GM23248 (cell line): Measurements from ENCODE around the gene CPT1C. TPM values are rescaled to one million over a fixed set of nuclear protein-coding genes. Genes with fewer than 3 reads are reported as not detected.

Experiments
- DNase-seq: peaks from one replicate; pipeline ENCODE4 v3.0.0-alpha.2; 2015
- H2AFZ ChIP-seq: fragments of 200-600 bp; sonication (generic); 2 replicates; pipeline ENCODE4 v1.6.1; 2016; ENCODE audit warnings: antibody characterized with exemption
- H3F3A ChIP-seq: fragments of 200-600 bp; sonication (generic); 2 replicates; pipeline ENCODE4 v1.6.1; 2016; ENCODE audit warnings: mild to moderate bottlenecking, antibody characterized with exemption, mixed run types; ENCODE audit not compliant: insufficient read depth
- H3K27ac ChIP-seq: fragments of 200-600 bp; sonication (generic); 2 replicates; pipeline ENCODE4 v1.5.1; 2016; ENCODE audit warnings: mild to moderate bottlenecking
- H3K27me3 ChIP-seq: fragments of 200-600 bp; sonication (generic); replicated peaks from 2 replicates; pipeline ENCODE4 v1.6.1; 2016; ENCODE audit warnings: mild to moderate bottlenecking; ENCODE audit not compliant: insufficient read depth
- H3K36me3 ChIP-seq: fragments of 200-600 bp; sonication (generic); 2 replicates; pipeline ENCODE4 v1.6.1; 2016; ENCODE audit warnings: low read depth, mild to moderate bottlenecking
- H3K4me1 ChIP-seq: fragments of 200-600 bp; sonication (generic); 2 replicates; pipeline ENCODE4 v1.6.1; 2016; ENCODE audit warnings: mild to moderate bottlenecking; ENCODE audit not compliant: insufficient read depth
- H3K4me2 ChIP-seq: fragments of 200-600 bp; sonication (generic); one replicate; pipeline ENCODE4 v1.6.1; 2016; ENCODE audit warnings: mild to moderate bottlenecking; ENCODE audit not compliant: unreplicated experiment
- H3K4me3 ChIP-seq: fragments of 200-600 bp; sonication (generic); 2 replicates; pipeline ENCODE4 v1.5.1; 2016; ENCODE audit warnings: mild to moderate bottlenecking
- H3K79me2 ChIP-seq: fragments of 200-600 bp; sonication (generic); 2 replicates; pipeline ENCODE4 v1.6.1; 2016; ENCODE audit warnings: mild to moderate bottlenecking; ENCODE audit not compliant: insufficient read depth
- H3K9ac ChIP-seq: fragments of 200-600 bp; sonication (generic); 2 replicates; pipeline ENCODE4 v1.6.1; 2016; ENCODE audit warnings: mild to moderate bottlenecking
- H3K9me2 ChIP-seq: fragments of 200-600 bp; sonication (generic); 2 replicates; pipeline ENCODE4 v1.6.1; 2016; ENCODE audit warnings: mixed run types, mild to moderate bottlenecking, moderate library complexity; ENCODE audit not compliant: insufficient read depth
- H3K9me3 ChIP-seq: fragments of 200-600 bp; sonication (generic); one replicate; pipeline ENCODE4 v1.6.1; 2017; ENCODE audit warnings: low read depth
- H4K20me1 ChIP-seq: fragments of 200-600 bp; sonication (generic); 2 replicates; pipeline ENCODE4 v1.6.0; 2016; ENCODE audit not compliant: insufficient read depth
- EZH2 ChIP-seq: fragments of 200-600 bp; sonication (generic); IDR thresholded peaks from 2 replicates; pipeline ENCODE4 v1.6.1; 2018; ENCODE audit warnings: antibody characterized with exemption, mild to moderate bottlenecking; ENCODE audit not compliant: insufficient read depth, poor library complexity, severe bottlenecking
- EZH2phosphoT487 ChIP-seq: fragments of 200-600 bp; sonication (generic); IDR thresholded peaks from 2 replicates; pipeline ENCODE4 v1.6.1; 2018; ENCODE audit warnings: antibody characterized with exemption, moderate library complexity, mild to moderate bottlenecking, low read depth; ENCODE audit not compliant: insufficient read depth
- WGBS, 2 experiments: methylation state at CpG; one replicate each; pipeline ENCODE4 v1.1.6; 2015 to 2017; ENCODE audit warnings: low lambda C conversion rate in 2 of 2, low coverage in 1 of 2; ENCODE audit errors: missing lambda C conversion rate in 2 of 2; 5-methylcytosine and 5-hydroxymethylcytosine counted together
- in situ Hi-C: fragments of 300-500 bp; cut with MboI; formaldehyde crosslinking; loops from 2 replicates; pipeline ENCODE4 v1.15.0; 2020
- polyA plus RNA-seq: library from polyadenylated mRNA; unstranded; fragments of >200 nt; fragmentation: Nextera tagmentation; extraction: Ambion mirVana; gene quantifications from 2 replicates; pipeline ENCODE4 v1.2.1, GENCODE V29; 2016
- total RNA-seq: library from RNA; depleted of rRNA; stranded (reverse); fragments of >200 nt; shearing (Covaris generic); gene quantifications from 2 replicates; pipeline ENCODE4 v1.2.3, GENCODE V29; 2014

CPT1C gene
- total and polyA plus RNA-seq, 2 experiments from 2014 or later: 11.7 to 14.3 TPM

- H3K9me3 ChIP-seq: no peaks in the 10 kb centered on the region
- no peaks in the 10 kb centered on the region for H3K27me3 ChIP-seq
- no peak overlapping the region for H2AFZ ChIP-seq
- no peak for DNase-seq
- H3K79me2 ChIP-seq: peaks cover 29% of the 10 kb centered on the region
- no peak overlapping the region for H3K4me2 ChIP-seq
- in situ Hi-C loops: no loop called here
- H3K9me2 ChIP-seq: no peaks in the 10 kb centered on the region
- 0 out of 2 replicates have a peak, but pooled peaks cover 4% of the 10 kb centered on the region for H3K4me1 ChIP-seq
- 0 out of 2 replicates have a peak, but pooled peaks cover 5% of the 10 kb centered on the region for H3F3A ChIP-seq
- H3K9ac ChIP-seq: no peak overlapping the region
- no peak overlapping the region for H3K4me3 ChIP-seq
- 77 to 85% methylated on average over 23 of the region's 23 CpGs for WGBS, 2 experiments
- peaks cover 11% of the 10 kb centered on the region; the same call in 1 of the 2 replicates for H3K36me3 ChIP-seq
- H4K20me1 ChIP-seq: no peaks in the 10 kb centered on the region
- TF ChIP-seq EZH2phosphoT487: no peak
- no peak for TF ChIP-seq EZH2
- H3K27ac ChIP-seq: no peak overlapping the region
These were observed 5.0 kb upstream of the CPT1C start for GRCh38 chr19:49685845-49686332.

- H3K9me2 ChIP-seq: no peaks in the 10 kb centered on the region
- H3K4me3 ChIP-seq: no peak overlapping the region
- no peaks in the 10 kb centered on the region for H3K27me3 ChIP-seq
- 63 to 92% methylated on average over 1 to 26 of the region's 27 CpGs for WGBS, 2 experiments
- 0 out of 2 replicates have a peak, but pooled peaks cover 5% of the 10 kb centered on the region for H3F3A ChIP-seq
- H3K4me1 ChIP-seq: 0 out of 2 replicates have a peak, but pooled peaks cover 5% of the 10 kb centered on the region
- no peak overlapping the region for H2AFZ ChIP-seq
- peaks cover 8% of the 10 kb centered on the region; the same call in 1 of the 2 replicates for H3K36me3 ChIP-seq
- no peak overlapping the region for H3K27ac ChIP-seq
- TF ChIP-seq EZH2phosphoT487: no peak
- TF ChIP-seq EZH2: no peak
- no peak for DNase-seq
- H3K9ac ChIP-seq: no peak overlapping the region
- H3K9me3 ChIP-seq: no peaks in the 10 kb centered on the region
- no peaks in the 10 kb centered on the region for H4K20me1 ChIP-seq
- in situ Hi-C loops: no loop called here
- no peak overlapping the region for H3K4me2 ChIP-seq
- peaks cover 22% of the 10 kb centered on the region for H3K79me2 ChIP-seq
These were observed 4.3 kb upstream of the CPT1C start for GRCh38 chr19:49686503-49687088.

GRCh38 chr19:49687150-49687549, 3.8 kb upstream of the CPT1C start:
- no peaks in the 10 kb centered on the region for H3K27me3 ChIP-seq
- no peaks in the 10 kb centered on the region for H3K9me3 ChIP-seq
- no peak for DNase-seq
- in situ Hi-C loops: no loop called here
- no peak overlapping the region for H3K27ac ChIP-seq
- H3K4me3 ChIP-seq: no peak overlapping the region
- peaks cover 8% of the 10 kb centered on the region; the same call in 1 of the 2 replicates for H3K36me3 ChIP-seq
- 82 to 95% methylated on average over 5 to 12 of the region's 12 CpGs for WGBS, 2 experiments
- no peak overlapping the region for H2AFZ ChIP-seq
- H3K9ac ChIP-seq: no peak overlapping the region
- H3K4me2 ChIP-seq: no peak overlapping the region
- peaks cover 16% of the 10 kb centered on the region; the same call in 1 of the 2 replicates for H3K79me2 ChIP-seq
- H4K20me1 ChIP-seq: no peaks in the 10 kb centered on the region
- H3K4me1 ChIP-seq: 0 out of 2 replicates have a peak, but pooled peaks cover 5% of the 10 kb centered on the region
- TF ChIP-seq EZH2phosphoT487: no peak
- no peak for TF ChIP-seq EZH2
- H3K9me2 ChIP-seq: no peaks in the 10 kb centered on the region
- H3F3A ChIP-seq: 0 out of 2 replicates have a peak, but pooled peaks cover 5% of the 10 kb centered on the region

GRCh38 chr19:49687566-49688316, 3.2 kb upstream of the CPT1C start:
- no peaks in the 10 kb centered on the region for H3K27me3 ChIP-seq
- H4K20me1 ChIP-seq: no peaks in the 10 kb centered on the region
- DNase-seq: no peak
- H3K27ac ChIP-seq: no peak overlapping the region
- no peak overlapping the region for H3K9ac ChIP-seq
- H3K36me3 ChIP-seq: peaks cover 8% of the 10 kb centered on the region; the same call in 1 of the 2 replicates
- TF ChIP-seq EZH2 (no peak), EZH2phosphoT487 (no peak)
- 0 out of 2 replicates have a peak, but pooled peaks cover 5% of the 10 kb centered on the region for H3F3A ChIP-seq
- peaks cover 10% of the 10 kb centered on the region; the same call in 1 of the 2 replicates for H3K79me2 ChIP-seq
- H3K4me3 ChIP-seq: no peak overlapping the region
- H2AFZ ChIP-seq: no peak overlapping the region
- in situ Hi-C loops: no loop called here
- 86 to 89% methylated on average over 22 to 26 of the region's 26 CpGs for WGBS, 2 experiments
- no peaks in the 10 kb centered on the region for H3K9me3 ChIP-seq
- no peaks in the 10 kb centered on the region for H3K9me2 ChIP-seq
- H3K4me2 ChIP-seq: no peak overlapping the region
- H3K4me1 ChIP-seq: 0 out of 2 replicates have a peak, but pooled peaks cover 4% of the 10 kb centered on the region
